SH-SY5Y (cell line): ENCODE results near the gene HOXA11.

ENCODE experiments used
- GATA2 ChIP-seq: IDR thresholded peaks from 2 replicates; pipeline ENCODE4 v1.6.1; 2011; ENCODE audit warnings: mild to moderate bottlenecking, low read depth, low read length
- GATA3 ChIP-seq: IDR thresholded peaks from 2 replicates; pipeline ENCODE4 v1.6.1; 2011; ENCODE audit warnings: low read depth, mild to moderate bottlenecking, low read length, moderate library complexity

DNA sequence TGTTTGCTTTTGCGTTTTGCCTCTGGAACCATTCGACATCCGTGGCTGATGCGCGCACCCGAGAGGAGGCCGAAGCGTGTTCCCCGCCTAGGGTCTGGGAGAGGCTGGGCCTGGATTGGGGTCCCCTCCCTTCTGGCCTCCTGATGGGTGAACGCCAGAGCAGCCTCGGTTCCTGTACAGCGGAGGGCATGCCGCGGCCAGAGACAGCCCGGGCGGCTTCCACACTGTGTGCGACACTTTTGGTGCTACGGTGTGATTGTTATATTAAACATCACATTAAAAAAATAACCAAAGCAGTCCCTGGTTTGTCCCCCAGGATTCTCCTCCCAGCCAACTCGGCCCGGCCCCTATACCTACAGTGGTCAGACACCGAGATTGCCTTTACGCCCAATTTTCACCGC lies 24.9 kb downstream of the HOXA11 start:
- no peak for TF ChIP-seq GATA3
- no peak for TF ChIP-seq GATA2
